GM19239 (cell line): Measurements from ENCODE around the gene PIKFYVE.
"Not testable (repeated sequence)": the region's sequence is repeated elsewhere in the genome, so short reads cannot be mapped to it uniquely, and the experiment has no call there.

Source experiments
- DNase-seq: peaks from one replicate; pipeline ENCODE4 v3.0.0; 2011; ENCODE audit warnings: low spot score; ENCODE audit not compliant: insufficient read length
- FAIRE-seq: peaks from 2 replicates; lab custom pipeline; 2011; peaks lifted over from hg19 to GRCh38; lab: Jason Lieb, UNC

The PIKFYVE gene

GRCh38 chr2:208389940-208390339, 123.9 kb downstream of the PIKFYVE start:
- no peak for FAIRE-seq
- no peak for DNase-seq

GRCh38 chr2:208392300-208392699, 126.2 kb downstream of the PIKFYVE start:
- DNase-seq, result no peak
- FAIRE-seq, result no peak

- FAIRE-seq, DNase-seq: not testable (repeated sequence)
These were observed 130.7 kb downstream of the PIKFYVE start for GRCh38 chr2:208396796-208397195.

GRCh38 chr2:208399201-208399600, 133.1 kb downstream of the PIKFYVE start:
- FAIRE-seq (no peak), DNase-seq (no peak)

GRCh38 chr2:208406474-208407451, 140.7 kb downstream of the PIKFYVE start, which contains the start of gene PTH2R:
TSS of gene PTH2R (plus strand) at chr2:208406792. CDS start at chr2:208407044, 252 bp downstream.
- FAIRE-seq (no peak), DNase-seq (no peak)

- no peak for FAIRE-seq
- no peak for DNase-seq
These were observed 141.6 kb downstream of the PIKFYVE start for GRCh38 chr2:208407667-208408066.
